ENCODE measurements around the gene TULP1. TPM values are rescaled to one million over a fixed set of nuclear protein-coding genes. Genes with fewer than 3 reads are reported as not detected.

Gene TULP1
- total and polyA plus RNA-seq, 2 of the 8 experiments (the other 6 are each of a cell fraction or from before 2014, with no cell fraction given) = 3.2 to 6.8 TPM

DNA sequence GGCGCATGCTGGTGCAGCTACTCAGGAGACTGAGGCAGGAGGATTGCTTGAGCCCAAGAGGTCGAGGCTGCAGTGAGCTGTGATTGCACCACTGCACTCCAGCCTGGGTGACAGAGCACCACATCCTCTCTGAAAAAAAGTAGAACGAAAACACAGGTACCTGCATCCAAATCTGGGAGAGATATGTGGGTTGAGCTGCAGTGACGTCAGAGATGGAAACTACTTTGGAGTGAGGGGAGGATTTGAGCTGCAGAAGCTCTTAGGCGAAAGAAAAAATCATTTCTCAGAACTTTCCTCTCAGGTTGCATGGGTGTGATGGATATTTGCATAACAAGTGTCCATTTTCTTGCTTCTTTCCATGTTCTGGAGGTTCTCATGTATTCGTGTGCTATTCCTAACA, 4.0 kb upstream of the TULP1 start:
- POLR2A ChIA-PET (ENCODE audit: partially characterized antibody) = interaction anchor here (0.6 to 1.6 kb wide), 7 partner anchors 11 to 48 kb away, joined by 3 to 8 read pairs (median 4); partner anchors contain the start of gene RPL10A

More for the DNA sequence above, 4.0 kb upstream of the TULP1 start:
- Histone ChIP-seq H2BK20ac (ENCODE audit: low read length) (no peak overlapping the region), H2AFZ (ENCODE audit: low read length) (no peak overlapping the region), H3K4me2 (ENCODE audit: insufficient read depth in 1 of 2, low read depth in 2 of 2, low read length in 2 of 2) (no peak overlapping the region), H3K18ac (ENCODE audit: extremely low read depth, low read length) (no peak overlapping the region), H2BK5ac (ENCODE audit: low read depth, low read length) (no peak overlapping the region), H3K14ac (ENCODE audit: insufficient read length) (no peak overlapping the region), H3K23me2 (ENCODE audit: low read depth, low read length) (no peaks in the 10 kb centered on the region; the same call in 1 of the 2 replicates), H3K27ac (ENCODE audit: low read depth, low read length) (no peak overlapping the region), H3K79me1 (ENCODE audit: low read depth, low read length) (no peaks in the 10 kb centered on the region), H3K36me3 (ENCODE audit: control insufficient read depth in 2 of 4, insufficient read depth in 4 of 4, low read length in 3 of 4) (no peaks in the 10 kb centered on the region), H2AK5ac (ENCODE audit: low read depth, low read length) (no peak overlapping the region; the same call in 1 of the 2 replicates), H3K4ac (replicated peaks; ENCODE audit: insufficient read length, low read depth, low read length) (no peak overlapping the region), H4K8ac (ENCODE audit: extremely low read depth, insufficient read depth, low read length) (no peak overlapping the region), H4K91ac (replicated peaks; ENCODE audit: insufficient read length, low read length) (no peak overlapping the region), H4K5ac (ENCODE audit: insufficient read length, low read depth, low read length) (no peak overlapping the region), H3K27me3 (replicated peaks in 1 of 4; ENCODE audit: control insufficient read depth in 3 of 4, extremely low read depth in 1 of 4, insufficient read depth in 3 of 4, low read length in 3 of 4) (no peaks in the 10 kb centered on the region; a peak in 1 of 7 replicates), H3K23ac (ENCODE audit: insufficient read length) (no peak overlapping the region), H4K20me1 (replicated peaks in 1 of 2; ENCODE audit: control insufficient read depth in 1 of 2, insufficient read depth in 2 of 2, low read length in 2 of 2) (no peaks in the 10 kb centered on the region), H3K4me3 (ENCODE audit: extremely low read depth in 1 of 4, insufficient read depth in 2 of 4, low read depth in 3 of 4, low read length in 4 of 4) (no peak overlapping the region), H2BK15ac (ENCODE audit: low read length) (no peak overlapping the region), H2BK12ac (ENCODE audit: low read depth, low read length) (no peak overlapping the region; the same call in 1 of the 2 replicates), H2BK120ac (replicated peaks; ENCODE audit: low read depth, low read length) (no peak overlapping the region), H3K9me3 (ENCODE audit: insufficient read depth in 2 of 2, low read depth in 1 of 2, low read length in 1 of 2) (no peaks in the 10 kb centered on the region), H3K9ac (replicated peaks in 1 of 4; ENCODE audit: extremely low read depth in 1 of 4, low read depth in 3 of 4, low read length in 3 of 4) (no peak overlapping the region), H3K4me1 (replicated peaks in 1 of 4; ENCODE audit: control insufficient read depth in 3 of 4, insufficient read depth in 4 of 4, low read length in 3 of 4) (peaks cover 0 to 16% (median 10%) of the 10 kb centered on the region in 4 experiments; a peak in 6 of 7 replicates), H3K56ac (replicated peaks; ENCODE audit: insufficient read length, low read depth, low read length) (no peak overlapping the region), H3K79me2 (ENCODE audit: control insufficient read depth in 1 of 2, insufficient read depth in 2 of 2, low read length in 2 of 2) (no peaks in the 10 kb centered on the region)
- 85% methylated on average over 6 of the region's 6 CpGs; no CpG with 5 or more reads in 1 of the 2 experiments for WGBS, 2 experiments (ENCODE audit: extremely low coverage in 1 of 2, insufficient coverage in 1 of 2, insufficient read length in 1 of 2, insufficient replicate concordance in 2 of 2, low coverage in 1 of 2, low lambda C conversion rate in 2 of 2, missing lambda C conversion rate in 1 of 2)
- DNase-seq (ENCODE audit: low read depth in 1 of 2, low spot score in 2 of 2) (no peak), FAIRE-seq (no peak)
- CTCF ChIA-PET (ENCODE audit: partially characterized antibody) = interaction anchor here (0.6 to 32.2 kb wide), 15 partner anchors 8 to 258 kb away, joined by 3 to 521 read pairs (median 3); no protein-coding TSS in a partner anchor
- TF ChIP-seq KDM1A (IDR thresholded peaks at IDR 0.05; ENCODE audit: borderline replicate concordance, low read length) (no peak), BACH1 (IDR thresholded peaks at IDR 0.05; ENCODE audit: low read length) (no peak), KDM4A (IDR thresholded peaks at IDR 0.05; ENCODE audit: low read depth, low read length, severe bottlenecking) (no peak), FOSL1 (IDR thresholded peaks at IDR 0.05; ENCODE audit: insufficient read depth, low read depth, low read length) (no peak), TAF1 (IDR thresholded peaks at IDR 0.05; ENCODE audit: low read depth, low read length) (no peak), POLR2A (IDR thresholded peaks at IDR 0.05; ENCODE audit: control extremely low read depth in 1 of 2, low read depth in 2 of 2, low read length in 2 of 2) (no peak), KDM5A (IDR thresholded peaks at IDR 0.05; ENCODE audit: low read length) (no peak)
- TF ChIP-seq, protein P1, sequence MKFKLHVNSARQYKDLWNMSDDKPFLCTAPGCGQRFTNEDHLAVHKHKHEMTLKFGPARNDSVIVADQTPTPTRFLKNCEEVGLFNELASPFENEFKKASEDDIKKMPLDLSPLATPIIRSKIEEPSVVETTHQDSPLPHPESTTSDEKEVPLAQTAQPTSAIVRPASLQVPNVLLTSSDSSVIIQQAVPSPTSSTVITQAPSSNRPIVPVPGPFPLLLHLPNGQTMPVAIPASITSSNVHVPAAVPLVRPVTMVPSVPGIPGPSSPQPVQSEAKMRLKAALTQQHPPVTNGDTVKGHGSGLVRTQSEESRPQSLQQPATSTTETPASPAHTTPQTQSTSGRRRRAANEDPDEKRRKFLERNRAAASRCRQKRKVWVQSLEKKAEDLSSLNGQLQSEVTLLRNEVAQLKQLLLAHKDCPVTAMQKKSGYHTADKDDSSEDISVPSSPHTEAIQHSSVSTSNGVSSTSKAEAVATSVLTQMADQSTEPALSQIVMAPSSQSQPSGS (IDR thresholded peaks at IDR 0.05; ENCODE audit: low read length) = no peak
